HG02938 (cell line): Measurements from ENCODE around the gene KHDRBS1.
A peak's percentile ranks its signal among the peaks of the same experiment; 100 is the strongest.
"Not testable (repeated sequence)": the region's sequence is repeated elsewhere in the genome, so short reads cannot be mapped to it uniquely, and the experiment has no call there.

ENCODE experiments used
- ATAC-seq: cut with Tn5 transposase; IDR thresholded peaks from one replicate; pipeline ENCODE4 v1.9.1; 2021; ENCODE audit warnings: mild to moderate bottlenecking, moderate library complexity; ENCODE audit not compliant: unreplicated experiment

Gene KHDRBS1, protein sequence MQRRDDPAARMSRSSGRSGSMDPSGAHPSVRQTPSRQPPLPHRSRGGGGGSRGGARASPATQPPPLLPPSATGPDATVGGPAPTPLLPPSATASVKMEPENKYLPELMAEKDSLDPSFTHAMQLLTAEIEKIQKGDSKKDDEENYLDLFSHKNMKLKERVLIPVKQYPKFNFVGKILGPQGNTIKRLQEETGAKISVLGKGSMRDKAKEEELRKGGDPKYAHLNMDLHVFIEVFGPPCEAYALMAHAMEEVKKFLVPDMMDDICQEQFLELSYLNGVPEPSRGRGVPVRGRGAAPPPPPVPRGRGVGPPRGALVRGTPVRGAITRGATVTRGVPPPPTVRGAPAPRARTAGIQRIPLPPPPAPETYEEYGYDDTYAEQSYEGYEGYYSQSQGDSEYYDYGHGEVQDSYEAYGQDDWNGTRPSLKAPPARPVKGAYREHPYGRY

DNA sequence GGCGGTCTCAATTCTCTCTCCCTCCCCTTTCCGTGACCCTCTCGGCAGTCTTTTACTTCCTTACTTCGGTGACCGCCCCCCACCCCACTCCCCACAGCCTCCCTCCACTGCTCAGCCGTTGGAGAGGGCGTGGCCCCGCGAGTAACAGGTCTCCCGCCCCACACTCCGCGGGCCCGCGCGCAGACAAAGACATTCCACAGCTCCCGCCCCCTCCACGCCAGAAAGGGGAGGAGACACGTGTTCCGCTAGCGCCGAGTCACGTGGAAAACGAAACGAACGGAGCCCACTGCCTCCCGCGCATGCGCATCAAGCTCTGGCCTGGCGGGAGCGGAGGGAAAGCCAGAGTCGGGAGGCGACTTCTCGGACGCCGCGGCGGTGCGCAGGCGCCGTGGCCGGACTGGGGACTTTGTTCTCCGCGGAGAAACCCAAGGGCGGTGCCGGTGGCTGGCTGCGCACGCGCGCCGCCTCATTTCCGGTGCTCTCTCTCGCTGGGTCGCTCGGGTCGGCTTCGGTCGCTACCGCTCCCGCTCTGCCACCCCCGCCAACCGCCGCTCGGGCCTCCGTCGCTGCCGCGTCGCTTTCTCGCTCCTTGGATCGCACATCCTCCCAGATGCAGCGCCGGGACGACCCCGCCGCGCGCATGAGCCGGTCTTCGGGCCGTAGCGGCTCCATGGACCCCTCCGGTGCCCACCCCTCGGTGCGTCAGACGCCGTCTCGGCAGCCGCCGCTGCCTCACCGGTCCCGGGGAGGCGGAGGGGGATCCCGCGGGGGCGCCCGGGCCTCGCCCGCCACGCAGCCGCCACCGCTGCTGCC is at the start of gene KHDRBS1:
KHDRBS1 (plus strand) TSS at position 483 of the 813 bp plus-strand sequence; CDS start at position 611, 128 bp downstream.
- peak; percentile 76 for ATAC-seq

DNA sequence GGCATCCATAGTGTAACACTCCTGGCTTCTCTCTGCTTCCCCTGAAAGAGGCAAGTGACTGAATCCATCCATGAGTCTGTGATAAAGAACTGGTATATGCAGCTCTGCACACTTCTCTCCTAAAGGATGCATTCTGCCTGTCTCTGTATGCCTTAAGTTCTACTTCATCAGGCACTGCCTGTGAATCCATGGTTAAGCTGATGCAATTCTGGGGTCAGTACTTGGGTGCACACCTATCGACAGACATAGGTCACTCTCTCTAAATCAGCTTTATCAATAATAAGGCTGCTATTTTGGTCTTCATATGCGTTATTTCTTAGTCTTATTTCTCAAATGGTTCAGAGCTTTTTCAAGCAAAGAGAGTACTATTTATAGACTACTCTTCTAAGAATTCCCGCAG is 42.8 kb upstream of the KHDRBS1 start:
- no peak for ATAC-seq

DNA sequence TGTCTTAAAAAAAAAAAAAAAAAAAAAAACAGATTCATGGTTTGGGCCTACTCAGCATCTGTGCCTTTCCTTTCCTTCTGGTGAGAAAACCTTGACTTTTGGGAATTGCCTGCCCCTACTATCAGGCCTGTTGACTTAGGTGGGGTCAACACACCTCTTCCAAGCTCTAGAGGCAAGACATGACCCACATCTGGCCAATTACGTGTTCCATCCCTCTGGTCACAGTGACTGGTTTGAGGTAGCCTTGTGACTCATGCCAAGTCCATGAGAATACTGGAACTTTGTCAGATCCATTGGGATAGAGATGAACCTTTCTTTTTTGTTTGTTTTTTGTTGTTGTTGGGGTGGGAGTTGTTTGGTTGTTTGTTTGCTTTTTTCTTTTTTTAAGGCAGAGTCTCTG is 37.3 kb upstream of the KHDRBS1 start:
- ATAC-seq, result no peak

GRCh38 chr1:31977385-31978131 is 36.1 kb upstream of the KHDRBS1 start:
- ATAC-seq, result no peak

DNA sequence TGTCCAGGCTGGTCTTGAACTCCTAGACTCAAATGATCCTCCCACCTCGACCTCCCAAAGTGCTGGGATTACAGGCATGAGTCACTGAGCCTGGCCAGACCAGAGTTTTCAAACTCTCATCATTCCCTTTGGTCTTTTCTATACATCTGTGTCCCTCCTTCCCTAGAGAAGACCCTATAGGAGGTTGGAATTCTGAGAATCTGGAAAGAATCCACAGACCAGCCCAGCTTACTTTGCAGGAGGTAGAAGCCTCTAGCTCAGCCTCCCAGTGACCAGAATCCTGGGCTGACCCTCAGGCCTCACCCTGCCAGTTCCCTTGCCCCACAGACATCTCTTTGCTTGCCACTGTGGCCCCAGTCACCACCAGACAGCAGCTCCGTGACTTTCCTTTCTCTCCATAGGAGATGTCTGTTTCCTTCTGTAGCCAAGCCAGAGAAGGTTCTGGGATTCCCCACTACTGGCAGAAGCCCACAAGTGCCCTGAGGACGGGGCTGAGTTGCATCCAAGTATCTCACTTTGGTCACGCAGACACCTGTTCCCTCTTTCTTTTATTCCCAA is 34.7 kb upstream of the KHDRBS1 start:
- no peak for ATAC-seq

GRCh38 chr1:31980835-31981455 is 32.7 kb upstream of the KHDRBS1 start:
- ATAC-seq, result no peak

DNA sequence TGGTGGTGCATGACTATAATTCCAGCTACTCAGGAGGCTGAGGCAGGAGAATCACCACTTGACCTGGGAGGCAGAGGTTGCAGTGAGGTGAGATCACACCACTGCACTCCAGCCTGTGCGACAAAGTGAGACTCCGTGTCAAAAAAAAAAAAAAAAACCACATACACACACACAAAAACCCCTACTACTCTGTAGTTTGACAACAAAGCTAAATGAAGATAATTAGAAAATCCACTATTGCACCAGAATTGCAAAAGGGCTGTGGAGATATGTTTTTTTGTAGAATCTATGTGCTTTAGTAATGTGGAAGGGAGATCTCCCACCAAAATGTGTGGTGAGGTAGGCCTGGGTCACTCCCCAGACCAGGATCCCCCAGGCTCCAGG is 32.2 kb upstream of the KHDRBS1 start:
- no peak for ATAC-seq

DNA sequence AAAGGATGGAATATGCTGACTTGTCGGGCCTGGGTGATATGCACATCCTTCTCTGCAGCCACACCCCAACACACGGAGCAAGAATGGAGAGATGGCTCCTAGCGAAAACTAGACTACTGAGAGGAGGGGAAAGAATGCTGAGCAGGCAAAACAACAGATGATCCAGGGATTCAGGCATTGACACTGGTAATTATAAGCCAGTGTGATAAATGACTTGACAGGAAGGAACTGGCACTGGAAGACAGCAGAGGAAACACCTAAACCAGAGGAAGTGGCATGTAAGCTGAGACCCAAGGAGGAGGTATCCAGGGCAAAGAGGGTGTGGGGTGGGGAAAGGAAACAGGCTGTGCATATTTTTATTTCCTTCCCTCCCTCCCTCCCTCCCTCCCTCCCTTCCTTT is 31.7 kb upstream of the KHDRBS1 start:
- no peak for ATAC-seq

- no peak for ATAC-seq
Observed at GRCh38 chr1:31984419-31985347, 29.0 kb upstream of the KHDRBS1 start.

DNA sequence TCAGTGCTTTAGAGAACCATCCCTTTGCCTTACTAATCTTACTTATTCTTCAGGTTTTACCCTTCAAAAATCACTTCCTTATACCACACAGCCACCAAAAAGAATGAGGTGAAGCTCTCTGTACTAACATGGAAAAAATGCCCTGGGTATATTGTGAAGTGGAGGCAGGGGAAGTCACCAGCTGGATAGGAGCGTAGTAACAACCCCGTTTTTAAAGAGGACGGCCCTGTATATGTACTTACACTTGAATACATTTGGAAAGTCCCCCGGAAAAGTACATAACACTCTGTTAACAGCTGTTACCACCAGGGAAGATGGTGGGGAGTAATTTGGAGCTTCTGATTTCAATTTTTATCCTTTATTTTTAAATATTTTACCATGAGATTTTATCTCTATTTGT is 28.2 kb upstream of the KHDRBS1 start:
- ATAC-seq, result no peak

DNA sequence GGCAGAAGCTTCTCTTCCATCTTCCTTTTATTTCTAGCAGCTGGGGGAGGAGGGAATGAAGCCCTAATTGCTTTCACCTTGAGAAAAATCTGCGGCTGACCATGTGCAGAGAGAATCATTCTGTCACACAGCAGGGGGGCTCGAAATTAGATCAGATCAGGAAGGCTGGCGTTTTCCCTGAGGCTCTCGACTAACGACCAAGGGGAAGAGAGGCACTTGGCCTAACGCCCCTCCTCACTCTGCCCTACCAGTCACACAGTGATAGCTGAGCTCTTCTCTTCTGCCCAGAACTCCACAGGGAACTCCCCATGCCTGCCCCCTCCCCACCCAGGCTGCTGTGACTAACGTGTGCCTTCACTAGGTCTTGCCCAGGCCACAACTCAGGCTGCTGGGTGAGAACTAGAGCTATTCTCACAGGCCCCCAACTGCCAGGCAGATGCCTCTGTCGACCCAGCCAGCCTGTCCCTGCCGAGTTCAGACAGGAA is 26.5 kb upstream of the KHDRBS1 start:
- ATAC-seq, result no peak

DNA sequence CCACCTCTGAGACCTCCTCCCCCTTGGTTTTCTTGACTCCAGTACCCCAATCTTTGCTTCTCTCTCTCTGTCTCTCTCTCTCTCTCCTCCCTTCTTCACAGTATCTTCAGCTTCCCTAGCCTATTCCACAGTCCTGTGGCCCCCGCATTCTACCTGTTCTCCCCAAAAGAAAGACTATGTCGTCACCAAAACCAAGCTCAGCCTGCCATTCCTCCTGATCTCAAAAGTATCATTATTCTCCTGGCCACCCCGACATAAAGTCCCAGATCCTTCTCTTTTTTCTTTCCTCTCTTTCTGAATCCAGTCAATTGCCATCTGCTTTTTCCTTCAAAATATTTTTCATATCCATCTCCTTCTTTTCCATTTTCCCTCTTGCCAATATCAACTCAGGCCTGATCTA is 23.7 kb upstream of the KHDRBS1 start:
- ATAC-seq, result no peak

DNA sequence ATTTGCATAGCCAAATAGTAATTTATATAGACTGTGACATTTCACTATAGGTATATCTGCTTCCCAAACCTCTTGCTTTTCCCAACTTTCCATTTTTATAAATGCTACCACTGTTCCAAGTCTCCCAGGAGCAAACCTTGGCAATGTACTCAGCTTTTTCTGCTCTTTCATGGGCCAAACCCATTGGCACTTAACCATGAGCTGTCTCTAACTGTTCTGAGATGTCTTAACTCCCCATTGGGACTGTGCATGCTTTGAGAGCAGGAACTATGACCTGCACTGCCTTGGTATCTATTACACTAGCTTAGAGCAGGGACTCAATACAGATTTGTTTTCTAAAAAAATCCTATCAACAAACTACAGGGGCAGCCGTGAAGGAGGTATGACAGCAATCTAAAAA is 22.5 kb upstream of the KHDRBS1 start:
- no peak for ATAC-seq

DNA sequence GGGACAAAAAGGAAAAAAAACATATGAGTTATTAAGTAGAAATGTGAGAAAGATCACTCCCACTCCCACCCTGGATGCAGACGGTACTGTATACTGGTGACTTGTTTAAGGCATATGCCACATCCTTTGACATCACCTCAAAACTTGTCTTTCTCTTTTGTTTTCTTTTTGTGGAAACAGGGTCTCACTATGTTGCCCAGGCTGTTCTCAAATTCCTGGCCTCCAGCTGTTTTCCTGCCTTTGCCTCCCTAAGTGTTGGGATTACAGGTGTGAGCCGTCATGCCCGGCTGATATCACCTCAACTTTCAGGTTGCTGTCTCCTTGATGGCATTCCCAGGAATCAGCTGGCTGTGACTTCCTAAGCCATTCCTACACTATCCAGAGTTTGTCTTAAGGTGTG is 18.4 kb upstream of the KHDRBS1 start:
- ATAC-seq, result no peak

DNA sequence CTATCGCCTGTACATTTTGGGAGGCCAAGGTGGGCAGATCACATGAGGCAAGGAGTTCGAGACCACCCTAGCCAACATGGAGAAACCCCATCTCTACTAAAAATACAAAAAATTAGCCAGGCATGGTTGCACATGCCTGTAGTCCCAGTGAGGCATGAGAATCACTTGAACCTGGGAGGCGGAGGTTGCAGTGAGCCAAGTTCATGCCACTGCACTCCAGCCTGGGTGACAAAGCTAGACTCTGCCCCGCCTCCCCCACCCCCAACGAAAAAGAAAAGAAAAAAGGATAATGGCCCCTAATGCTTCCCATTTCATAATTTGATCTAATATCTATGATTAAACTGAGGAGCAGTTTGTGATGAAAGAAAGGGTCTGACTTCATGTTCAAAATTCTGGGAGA is 17.5 kb upstream of the KHDRBS1 start:
- ATAC-seq, result not testable (repeated sequence)

DNA sequence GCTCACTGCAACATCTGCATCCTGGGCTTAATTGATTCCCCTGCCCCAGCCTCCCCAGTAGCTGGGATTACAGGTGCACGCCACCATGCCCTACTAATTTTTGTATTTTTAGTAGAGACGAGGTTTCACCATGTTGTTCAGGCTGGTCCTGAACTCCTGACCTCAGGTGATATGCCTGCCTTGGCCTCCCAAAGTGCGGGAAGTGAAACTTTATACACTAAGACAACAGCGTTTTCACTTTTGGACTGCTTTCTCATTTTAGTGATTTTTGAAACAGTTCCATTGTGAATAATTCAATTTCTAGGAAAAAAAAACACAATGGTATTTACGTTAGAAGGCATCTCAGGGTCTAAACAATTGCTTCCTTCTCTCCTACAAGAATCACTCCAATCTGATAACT is 11.8 kb upstream of the KHDRBS1 start:
- ATAC-seq, result no peak

DNA sequence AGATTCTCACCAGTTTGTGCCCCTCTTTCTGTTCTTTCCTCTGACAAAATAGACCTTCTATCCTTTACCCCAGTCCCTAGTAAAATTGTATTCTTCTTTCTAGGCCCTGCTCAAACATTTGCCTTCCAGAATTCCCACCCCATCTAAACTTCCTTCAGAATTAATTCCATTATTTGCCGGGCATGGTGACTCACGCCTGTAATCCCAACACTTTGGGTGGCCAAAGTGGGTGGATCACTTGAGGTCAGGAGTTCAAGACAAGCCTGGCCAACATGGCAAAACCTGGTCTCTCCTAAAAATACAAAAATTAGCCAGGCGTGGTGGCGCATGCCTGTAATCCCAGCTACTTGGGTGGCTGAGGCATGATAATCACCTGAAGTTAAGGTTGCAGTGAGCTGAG is 11.4 kb upstream of the KHDRBS1 start:
- not testable (repeated sequence) for ATAC-seq

GRCh38 chr1:32005522-32005921 is 8.1 kb upstream of the KHDRBS1 start:
- no peak for ATAC-seq

DNA sequence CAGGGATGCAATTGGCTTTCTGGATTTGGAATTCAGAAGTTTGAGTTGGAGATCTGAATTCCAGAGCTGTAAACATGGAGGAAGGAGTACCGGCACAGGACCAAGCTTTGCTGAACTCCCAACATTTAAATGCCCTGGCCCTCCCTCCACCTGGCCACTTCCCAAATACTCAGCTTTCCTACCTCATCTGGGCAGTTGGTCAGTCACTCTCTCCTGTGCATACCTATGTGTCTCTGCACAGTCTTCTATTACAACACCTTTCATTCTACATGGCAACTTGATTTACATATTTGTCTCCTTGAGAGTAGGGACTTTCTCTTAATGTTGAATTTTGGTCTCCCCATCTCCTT is 6.1 kb upstream of the KHDRBS1 start:
- no peak for ATAC-seq

- ATAC-seq, result no peak
Observed at GRCh38 chr1:32010246-32010645, 3.4 kb upstream of the KHDRBS1 start.
